NT2/D1 (cell line): ENCODE data around the gene TNFRSF14.

Source experiments
- SUZ12 ChIP-seq: IDR thresholded peaks from 2 replicates; pipeline ENCODE4 v1.6.1; 2011; ENCODE audit not compliant: insufficient read length, insufficient read depth; ENCODE audit errors: extremely low read depth
- YY1 ChIP-seq: IDR thresholded peaks from 2 replicates; pipeline ENCODE4 v1.6.1; 2011; ENCODE audit not compliant: insufficient read length, insufficient read depth

GRCh38 chr1:2540816-2541492 lies 15.2 kb upstream of the TNFRSF14 start:
- TF ChIP-seq YY1 (no peak), SUZ12 (no peak)
